ENCODE measurements around the gene CLIC4.

GRCh38 chr1:24735156-24735508 is 10.1 kb upstream of the CLIC4 start:
- TF ChIP-seq EZH2 (IDR thresholded peaks at IDR 0.05; ENCODE audit: borderline replicate concordance, low read depth, low read length, severe bottlenecking) (no peak), CTCF (IDR thresholded peaks at IDR 0.05; ENCODE audit: borderline replicate concordance, extremely low read depth, low read length, poor library complexity, severe bottlenecking) (no peak)
